Pancreas (tissue), 10 donors: ENCODE measurements around the gene GNPTG. TPM values are rescaled to one million over a fixed set of nuclear protein-coding genes. Genes with fewer than 3 reads are reported as not detected.

ENCODE experiments used
- ATAC-seq, 4 donors: fragments of 200-7000 bp; cut with Tn5 transposase; one replicate each; pipeline versions ENCODE4 v1.8.0 to v1.9.1; 2020; ENCODE audit warnings: mild to moderate bottlenecking in 4 of 4, moderate library complexity in 4 of 4
- DNase-seq, 6 donors: peaks; one replicate each; pipeline ENCODE4 v3.0.0-alpha.2; 2020
- FAIRE-seq: peaks from 2 replicates; lab custom pipeline; 2012; peaks lifted over from hg19 to GRCh38; lab: Jason Lieb, UNC
- H3K27ac ChIP-seq, 4 donors: fragments of 200-600 bp; sonication (generic); 1 replicate in 3 of 4; 2 replicates in 1 of 4; pipeline versions ENCODE4 v1.5.0 to v1.8.0; 2020
- H3K27me3 ChIP-seq, 4 donors: fragments of 200-600 bp; one replicate each; pipeline ENCODE4 v1.8.0; 2021
- H3K36me3 ChIP-seq, 3 donors: fragments of 200-600 bp; sonication (generic) in 1 of 3; one replicate each; pipeline versions ENCODE4 v1.5.0 to v1.8.0; 2020 to 2021
- H3K4me1 ChIP-seq, 3 donors: fragments of 200-600 bp; one replicate each; pipeline ENCODE4 v1.8.0; 2021
- H3K4me3 ChIP-seq, 4 donors: fragments of 200-600 bp; sonication (generic) in 2 of 4; one replicate each; pipeline versions ENCODE4 v1.5.0 to v1.8.0; 2020 to 2021
- H3K9me3 ChIP-seq, 4 donors: fragments of 200-600 bp; one replicate each; pipeline ENCODE4 v1.8.0; 2021
- WGBS, 2 donors: extraction: QIAGEN DNeasy Blood & Tissue Kit; methylation state at CpG; one replicate each; pipeline ENCODE4 v1.1.7; 2013; 5-methylcytosine and 5-hydroxymethylcytosine counted together
- intact Hi-C, 3 donors: fragments of 100-400 bp; cut with DNase I; formaldehyde crosslinking; loops; one replicate each; pipeline versions ENCODE4 v1.11.1 to v1.14.2; 2022
- polyA plus RNA-seq, 2 donors: library from polyadenylated mRNA; stranded (reverse); fragments of 200-250 nt; gene quantifications; one replicate each; pipeline ENCODE4 v1.2.3, GENCODE V29; 2013
- total RNA-seq, 6 donors: library from RNA; stranded (reverse); fragmentation: NEBNext Ultra II Directional in 4 of 6; extraction: Animal tissue kit (Norgen Biotek cat#: 25700) in 4 of 6; gene quantifications; one replicate each; pipeline versions ENCODE4 v1.2.1 to v1.2.4, GENCODE V29; 2021 to 2023
- TF ChIP-seq, protein P1 (sequence below), 4 donors: fragments of 200-600 bp; sonication (generic) in 3 of 4; IDR thresholded peaks; one replicate each; pipeline versions ENCODE4 v1.5.0 to v1.8.0; 2021; ENCODE audit warnings: antibody characterized with exemption in 4 of 4
- donor health status: healthy with polysubstance abuse.
- donor health status: DM: no; HTN: no; CAD: no; lungs with moderate emphysema.
- donor health status: DM: no; HTN: no; CAD: no.
- donor health status: control.
- donor health status: control.
- donor health status: Bipolar disorder and iron deficiency.
- donor health status: DM: yes; HTN: yes; CAD: no.
- donor health status: DM: no; HTN: no; CAD: no.
- donor health status: DM: no; HTN: no; CAD: no.
- donor health status: DM: yes; HTN: yes; CAD: no.

The GNPTG gene
- total and polyA plus RNA-seq, 8 donors = 28.0 to 75.3 (median 40.9) TPM

GRCh38 chr16:1336619-1337018, 15.1 kb upstream of the GNPTG start:
- H3K27me3 ChIP-seq = peaks cover 0 to 11% (median 2%) of the 10 kb centered on the region in 4 donors
- intact Hi-C loops = no loop called here
- TF ChIP-seq, protein P1, sequence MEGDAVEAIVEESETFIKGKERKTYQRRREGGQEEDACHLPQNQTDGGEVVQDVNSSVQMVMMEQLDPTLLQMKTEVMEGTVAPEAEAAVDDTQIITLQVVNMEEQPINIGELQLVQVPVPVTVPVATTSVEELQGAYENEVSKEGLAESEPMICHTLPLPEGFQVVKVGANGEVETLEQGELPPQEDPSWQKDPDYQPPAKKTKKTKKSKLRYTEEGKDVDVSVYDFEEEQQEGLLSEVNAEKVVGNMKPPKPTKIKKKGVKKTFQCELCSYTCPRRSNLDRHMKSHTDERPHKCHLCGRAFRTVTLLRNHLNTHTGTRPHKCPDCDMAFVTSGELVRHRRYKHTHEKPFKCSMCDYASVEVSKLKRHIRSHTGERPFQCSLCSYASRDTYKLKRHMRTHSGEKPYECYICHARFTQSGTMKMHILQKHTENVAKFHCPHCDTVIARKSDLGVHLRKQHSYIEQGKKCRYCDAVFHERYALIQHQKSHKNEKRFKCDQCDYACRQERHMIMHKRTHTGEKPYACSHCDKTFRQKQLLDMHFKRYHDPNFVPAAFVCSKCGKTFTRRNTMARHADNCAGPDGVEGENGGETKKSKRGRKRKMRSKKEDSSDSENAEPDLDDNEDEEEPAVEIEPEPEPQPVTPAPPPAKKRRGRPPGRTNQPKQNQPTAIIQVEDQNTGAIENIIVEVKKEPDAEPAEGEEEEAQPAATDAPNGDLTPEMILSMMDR (IDR thresholded peaks at IDR 0.05) = no peak
- no peak overlapping the region for H3K27ac ChIP-seq
- H3K36me3 ChIP-seq = no peaks in the 10 kb centered on the region
- WGBS, 2 donors = 44 to 53% methylated on average over 15 of the region's 15 CpGs
- no peak for FAIRE-seq
- no peaks in the 10 kb centered on the region for H3K9me3 ChIP-seq
- no peak for DNase-seq
- no peak overlapping the region for H3K4me3 ChIP-seq
- ATAC-seq = no peak
- peaks cover 6 to 20% (median 6%) of the 10 kb centered on the region in 3 donors for H3K4me1 ChIP-seq

DNA sequence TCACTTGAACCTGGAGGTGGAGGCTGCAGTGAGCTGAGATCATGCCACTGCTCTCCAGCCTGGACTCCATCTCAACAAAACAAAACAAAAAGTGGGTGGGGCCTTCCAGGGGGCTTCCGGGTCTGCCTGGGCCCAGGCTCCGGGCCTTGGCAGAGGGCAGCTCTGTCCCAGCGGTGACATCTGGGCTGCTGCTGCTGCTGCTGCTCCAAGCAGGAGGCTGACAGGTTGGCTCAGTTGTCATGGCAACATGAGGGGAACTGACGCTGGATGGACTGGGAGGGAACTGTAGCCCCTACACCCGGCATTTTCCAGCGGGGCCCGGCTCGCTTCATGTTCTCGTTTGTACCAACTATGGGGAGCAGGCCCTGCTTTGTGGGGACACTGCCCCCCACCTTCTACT, 14.2 kb upstream of the GNPTG start:
- FAIRE-seq (no peak), DNase-seq (no peak), ATAC-seq (peak in 1 of 4 donors; percentile 5)
- Histone ChIP-seq H3K27me3 (peaks cover 0 to 11% (median 2%) of the 10 kb centered on the region in 4 donors), H3K27ac (no peak overlapping the region), H3K9me3 (no peaks in the 10 kb centered on the region), H3K4me3 (no peak overlapping the region), H3K4me1 (peaks cover 6 to 14% (median 9%) of the 10 kb centered on the region in 3 donors), H3K36me3 (no peaks in the 10 kb centered on the region)
- TF ChIP-seq, protein P1 (IDR thresholded peaks at IDR 0.05) = no peak
- WGBS, 2 donors = 63% methylated on average over 9 of the region's 9 CpGs
- intact Hi-C loops = no loop called here

- peaks cover 6 to 11% (median 9%) of the 10 kb centered on the region in 3 donors for H3K4me1 ChIP-seq
- H3K27me3 ChIP-seq = peaks cover 0 to 5% (median 2%) of the 10 kb centered on the region in 4 donors
- H3K27ac ChIP-seq = no peak overlapping the region
- no peaks in the 10 kb centered on the region for H3K9me3 ChIP-seq
- H3K36me3 ChIP-seq = no peaks in the 10 kb centered on the region
- TF ChIP-seq, protein P1 (IDR thresholded peaks at IDR 0.05) = peak; percentile 33 to 57 (median 48)
- 24 to 32% methylated on average over 21 to 30 of the region's 30 CpGs for WGBS, 2 donors
- ATAC-seq = peak in 1 of 4 donors; percentile 6
- DNase-seq = peak; percentile 53 to 91 (median 74)
- no peak overlapping the region for H3K4me3 ChIP-seq
- no peak for FAIRE-seq
- intact Hi-C loops = no loop called here
Measured at GRCh38 chr16:1338119-1338730, 13.5 kb upstream of the GNPTG start.

- Histone ChIP-seq H3K27me3 (peaks cover 0 to under 1% (median under 1%) of the 10 kb centered on the region in 4 donors), H3K4me3 (no peak overlapping the region), H3K4me1 (peaks cover 6 to 8% (median 8%) of the 10 kb centered on the region in 3 donors), H3K36me3 (no peaks in the 10 kb centered on the region), H3K9me3 (no peaks in the 10 kb centered on the region), H3K27ac (no peak overlapping the region)
- WGBS, 2 donors = 56 to 66% methylated on average over 28 to 31 of the region's 31 CpGs
- ATAC-seq = no peak
- FAIRE-seq = no peak
- DNase-seq = peak in 2 of 6 donors; percentile 14 to 36
- TF ChIP-seq, protein P1 (IDR thresholded peaks at IDR 0.05) = no peak
- intact Hi-C loops = no loop called here
Measured at GRCh38 chr16:1338855-1339675, 12.7 kb upstream of the GNPTG start.
